Adrenal gland (tissue), 5 donors: ENCODE results near the gene CFAP58.

ENCODE experiments used
- POLR2A ChIP-seq, 2 donors: fragments of 450-650 bp; IDR thresholded peaks; one replicate each; pipeline ENCODE4 v1.6.1; 2017; ENCODE audit warnings: antibody characterized with exemption in 2 of 2, mild to moderate bottlenecking in 2 of 2, moderate library complexity in 1 of 2
- TF ChIP-seq, protein P1 (sequence below), 6 experiments: fragments of 450-650 bp in 4 of 6; fragments of 200-600 bp in 2 of 6; sonication (generic) in 1 of 6; IDR thresholded peaks; 1 replicate in 5 of 6; 2 replicates in 1 of 6; pipeline versions ENCODE4 v1.5.1 to v1.8.0; 2016 to 2021; ENCODE audit warnings: antibody characterized with exemption in 6 of 6, mild to moderate bottlenecking in 2 of 6, moderate library complexity in 1 of 6
- donor health status: DM: no; HTN: no; CAD: no.

DNA sequence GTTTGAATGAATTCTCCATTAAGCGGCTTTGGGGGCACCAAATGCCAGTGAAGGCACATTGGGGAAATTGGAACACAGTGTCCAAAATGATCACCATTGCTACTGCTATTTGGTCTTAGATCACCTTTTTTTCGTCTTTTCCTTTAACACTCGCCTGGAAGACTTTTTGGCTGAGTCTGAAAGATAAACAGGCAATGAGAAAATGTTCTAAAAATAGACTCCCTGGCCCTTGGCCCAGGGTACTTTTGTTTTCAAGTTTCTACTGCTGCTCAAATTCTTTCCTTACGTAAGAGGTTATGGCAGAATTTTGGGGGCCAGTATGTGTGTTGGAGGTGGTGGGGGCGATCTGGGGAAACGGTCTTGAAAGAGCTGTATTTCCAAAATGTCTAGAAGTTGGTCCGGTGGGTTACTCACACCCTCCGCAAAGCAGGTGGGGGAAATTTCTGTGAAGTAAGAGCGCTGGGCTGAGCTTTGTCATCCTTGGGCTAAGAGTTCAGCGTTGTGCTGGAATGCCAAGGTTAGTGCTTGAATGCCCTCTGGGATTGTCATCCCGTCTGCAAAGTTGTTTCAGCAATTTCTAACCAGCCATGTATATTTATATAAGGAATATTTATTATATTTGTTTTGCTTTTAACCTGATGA is 14.0 kb upstream of the CFAP58 start:
- TF ChIP-seq, protein P1, sequence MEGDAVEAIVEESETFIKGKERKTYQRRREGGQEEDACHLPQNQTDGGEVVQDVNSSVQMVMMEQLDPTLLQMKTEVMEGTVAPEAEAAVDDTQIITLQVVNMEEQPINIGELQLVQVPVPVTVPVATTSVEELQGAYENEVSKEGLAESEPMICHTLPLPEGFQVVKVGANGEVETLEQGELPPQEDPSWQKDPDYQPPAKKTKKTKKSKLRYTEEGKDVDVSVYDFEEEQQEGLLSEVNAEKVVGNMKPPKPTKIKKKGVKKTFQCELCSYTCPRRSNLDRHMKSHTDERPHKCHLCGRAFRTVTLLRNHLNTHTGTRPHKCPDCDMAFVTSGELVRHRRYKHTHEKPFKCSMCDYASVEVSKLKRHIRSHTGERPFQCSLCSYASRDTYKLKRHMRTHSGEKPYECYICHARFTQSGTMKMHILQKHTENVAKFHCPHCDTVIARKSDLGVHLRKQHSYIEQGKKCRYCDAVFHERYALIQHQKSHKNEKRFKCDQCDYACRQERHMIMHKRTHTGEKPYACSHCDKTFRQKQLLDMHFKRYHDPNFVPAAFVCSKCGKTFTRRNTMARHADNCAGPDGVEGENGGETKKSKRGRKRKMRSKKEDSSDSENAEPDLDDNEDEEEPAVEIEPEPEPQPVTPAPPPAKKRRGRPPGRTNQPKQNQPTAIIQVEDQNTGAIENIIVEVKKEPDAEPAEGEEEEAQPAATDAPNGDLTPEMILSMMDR (IDR thresholded peaks at IDR 0.05): peak in 1 of 6 experiments; percentile 4
- peak in 1 of 2 donors; percentile 69 for TF ChIP-seq POLR2A (IDR thresholded peaks at IDR 0.05)
